Neural crest cell (in vitro differentiated cells): Measurements from ENCODE around the gene ICA1. TPM values are rescaled to one million over a fixed set of nuclear protein-coding genes. Genes with fewer than 3 reads are reported as not detected.

ENCODE experiments used
- DNase-seq: peaks from one replicate; pipeline ENCODE4 v3.0.0; 2021; ENCODE audit warnings: low read depth, mixed read lengths, low spot score
- H3K27ac Mint-ChIP-seq: one replicate; pipeline ENCODE4 v1.8.0; 2021; ENCODE audit warnings: mild to moderate bottlenecking, mixed read lengths; ENCODE audit not compliant: unreplicated experiment
- H3K27me3 Mint-ChIP-seq: 2 replicates; pipeline ENCODE4 v1.8.0; 2021; ENCODE audit warnings: low read depth, mild to moderate bottlenecking, mixed read lengths
- H3K36me3 Mint-ChIP-seq: 2 replicates; pipeline ENCODE4 v1.8.0; 2021; ENCODE audit warnings: low read depth, mild to moderate bottlenecking, mixed read lengths
- H3K4me1 Mint-ChIP-seq: 2 replicates; pipeline ENCODE4 v1.8.0; 2021; ENCODE audit warnings: mixed read lengths
- H3K4me3 Mint-ChIP-seq: one replicate; pipeline ENCODE4 v1.8.0; 2021; ENCODE audit warnings: mild to moderate bottlenecking, mixed read lengths
- H3K9me3 Mint-ChIP-seq: 2 replicates; pipeline ENCODE4 v1.8.0; 2021; ENCODE audit warnings: mixed read lengths
- total RNA-seq: library from RNA; stranded (reverse); gene quantifications from 2 replicates; pipeline ENCODE4 v1.2.1, GENCODE V29; 2021
- TF ChIP-seq, protein P1 (sequence below): fragments of 200-600 bp; sonication (generic); conservative IDR thresholded peaks from 2 replicates; pipeline ENCODE4 v1.5.0; 2021; ENCODE audit warnings: antibody characterized with exemption, mild to moderate bottlenecking

The ICA1 gene
- total RNA-seq, 1 donor from 2014 or later, result 4.2 TPM

GRCh38 chr7:8130663-8131062 is 131.3 kb downstream of the ICA1 start:
- Mint-ChIP-seq H3K4me1 (no peaks in the 10 kb centered on the region), H3K9me3 (no peaks in the 10 kb centered on the region), H3K27me3 (no peaks in the 10 kb centered on the region), H3K27ac (no peak overlapping the region), H3K4me3 (no peak overlapping the region), H3K36me3 (no peaks in the 10 kb centered on the region)
- TF ChIP-seq, protein P1, sequence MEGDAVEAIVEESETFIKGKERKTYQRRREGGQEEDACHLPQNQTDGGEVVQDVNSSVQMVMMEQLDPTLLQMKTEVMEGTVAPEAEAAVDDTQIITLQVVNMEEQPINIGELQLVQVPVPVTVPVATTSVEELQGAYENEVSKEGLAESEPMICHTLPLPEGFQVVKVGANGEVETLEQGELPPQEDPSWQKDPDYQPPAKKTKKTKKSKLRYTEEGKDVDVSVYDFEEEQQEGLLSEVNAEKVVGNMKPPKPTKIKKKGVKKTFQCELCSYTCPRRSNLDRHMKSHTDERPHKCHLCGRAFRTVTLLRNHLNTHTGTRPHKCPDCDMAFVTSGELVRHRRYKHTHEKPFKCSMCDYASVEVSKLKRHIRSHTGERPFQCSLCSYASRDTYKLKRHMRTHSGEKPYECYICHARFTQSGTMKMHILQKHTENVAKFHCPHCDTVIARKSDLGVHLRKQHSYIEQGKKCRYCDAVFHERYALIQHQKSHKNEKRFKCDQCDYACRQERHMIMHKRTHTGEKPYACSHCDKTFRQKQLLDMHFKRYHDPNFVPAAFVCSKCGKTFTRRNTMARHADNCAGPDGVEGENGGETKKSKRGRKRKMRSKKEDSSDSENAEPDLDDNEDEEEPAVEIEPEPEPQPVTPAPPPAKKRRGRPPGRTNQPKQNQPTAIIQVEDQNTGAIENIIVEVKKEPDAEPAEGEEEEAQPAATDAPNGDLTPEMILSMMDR, result no peak
- no peak for DNase-seq

- Mint-ChIP-seq H3K9me3 (peaks cover 4% of the 10 kb centered on the region), H3K27ac (no peak overlapping the region), H3K4me3 (no peak overlapping the region), H3K4me1 (no peaks in the 10 kb centered on the region), H3K27me3 (no peaks in the 10 kb centered on the region), H3K36me3 (no peaks in the 10 kb centered on the region)
- no peak for DNase-seq
- TF ChIP-seq, protein P1, result no peak
Observed at GRCh38 chr7:8129318-8129659, 132.7 kb downstream of the ICA1 start.

DNA sequence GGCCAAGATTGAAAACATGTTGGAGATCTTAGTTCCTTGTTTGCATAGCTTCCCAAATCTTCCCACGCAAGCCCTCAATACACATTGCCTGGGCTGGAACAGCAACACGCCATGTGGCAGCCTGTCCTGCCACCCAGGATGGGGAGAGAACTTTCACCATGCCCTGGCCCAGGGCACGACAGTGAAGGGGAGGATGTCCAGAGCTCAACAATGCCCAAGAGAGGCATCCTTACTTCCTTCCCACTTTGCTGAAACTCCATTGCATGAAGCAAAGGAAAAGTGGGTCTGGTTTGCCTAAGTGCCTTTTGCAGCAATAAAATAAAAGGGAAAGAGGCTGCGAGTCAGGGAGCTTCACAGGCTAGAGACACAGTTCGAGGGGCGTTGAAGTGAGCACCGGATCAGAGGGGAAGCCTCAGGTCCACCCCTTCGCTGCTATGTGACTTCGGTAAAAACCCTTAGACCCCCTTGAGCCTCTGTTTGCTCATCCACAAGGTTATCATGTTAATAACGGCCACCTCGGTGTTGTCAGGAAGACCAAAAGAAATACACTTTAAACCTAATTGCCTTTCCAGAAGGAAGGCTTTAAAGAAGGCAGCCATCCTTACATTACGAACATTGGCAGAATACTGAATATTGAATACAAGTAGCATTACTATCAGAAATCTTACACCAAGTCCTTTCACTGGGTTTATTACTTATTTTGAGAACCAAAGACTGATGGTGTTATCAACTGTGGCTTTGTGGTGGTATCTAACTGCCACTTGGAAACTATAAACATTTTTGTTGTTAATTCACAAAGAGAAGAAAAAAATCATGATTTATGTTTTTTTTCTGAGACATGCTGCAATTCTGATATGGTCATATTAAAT is 133.3 kb downstream of the ICA1 start:
- TF ChIP-seq, protein P1, result no peak
- DNase-seq, result no peak
- Mint-ChIP-seq H3K27ac (no peak overlapping the region), H3K9me3 (peaks cover 4% of the 10 kb centered on the region), H3K4me3 (no peak overlapping the region), H3K4me1 (no peaks in the 10 kb centered on the region), H3K27me3 (no peaks in the 10 kb centered on the region), H3K36me3 (no peaks in the 10 kb centered on the region)

DNA sequence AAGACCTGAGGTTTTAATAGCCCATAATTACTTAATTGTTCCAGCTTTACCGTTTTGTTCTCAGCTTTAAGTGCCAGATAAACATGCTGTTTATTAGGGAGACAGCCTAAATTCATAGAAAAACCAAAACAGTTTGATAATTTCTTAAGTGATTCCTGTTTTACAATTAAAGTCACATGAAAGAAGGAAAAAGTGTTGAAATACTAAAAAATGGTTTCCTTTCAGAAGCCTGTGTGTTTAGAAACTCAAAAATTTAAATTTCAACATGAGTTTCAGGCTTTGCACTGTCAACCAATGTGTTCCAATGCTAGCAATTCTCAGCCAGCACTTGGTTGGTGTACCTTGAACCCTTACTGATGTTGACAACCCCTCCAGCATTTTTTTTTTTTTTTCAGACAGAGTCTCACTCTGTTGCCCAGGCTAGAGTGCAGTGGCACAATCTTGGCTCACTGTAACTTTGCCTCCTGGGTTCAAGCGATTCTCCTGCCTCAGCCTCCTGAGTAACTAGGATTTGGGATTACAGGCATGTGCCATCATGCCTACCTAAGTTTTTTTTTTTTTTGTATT is 135.3 kb downstream of the ICA1 start:
- TF ChIP-seq, protein P1, result no peak
- no peaks in the 10 kb centered on the region for H3K4me1 Mint-ChIP-seq
- no peak overlapping the region for H3K4me3 Mint-ChIP-seq
- DNase-seq, result no peak
- no peaks in the 10 kb centered on the region for H3K36me3 Mint-ChIP-seq
- peaks cover 4% of the 10 kb centered on the region for H3K9me3 Mint-ChIP-seq
- H3K27ac Mint-ChIP-seq, result no peak overlapping the region
- no peaks in the 10 kb centered on the region for H3K27me3 Mint-ChIP-seq

DNA sequence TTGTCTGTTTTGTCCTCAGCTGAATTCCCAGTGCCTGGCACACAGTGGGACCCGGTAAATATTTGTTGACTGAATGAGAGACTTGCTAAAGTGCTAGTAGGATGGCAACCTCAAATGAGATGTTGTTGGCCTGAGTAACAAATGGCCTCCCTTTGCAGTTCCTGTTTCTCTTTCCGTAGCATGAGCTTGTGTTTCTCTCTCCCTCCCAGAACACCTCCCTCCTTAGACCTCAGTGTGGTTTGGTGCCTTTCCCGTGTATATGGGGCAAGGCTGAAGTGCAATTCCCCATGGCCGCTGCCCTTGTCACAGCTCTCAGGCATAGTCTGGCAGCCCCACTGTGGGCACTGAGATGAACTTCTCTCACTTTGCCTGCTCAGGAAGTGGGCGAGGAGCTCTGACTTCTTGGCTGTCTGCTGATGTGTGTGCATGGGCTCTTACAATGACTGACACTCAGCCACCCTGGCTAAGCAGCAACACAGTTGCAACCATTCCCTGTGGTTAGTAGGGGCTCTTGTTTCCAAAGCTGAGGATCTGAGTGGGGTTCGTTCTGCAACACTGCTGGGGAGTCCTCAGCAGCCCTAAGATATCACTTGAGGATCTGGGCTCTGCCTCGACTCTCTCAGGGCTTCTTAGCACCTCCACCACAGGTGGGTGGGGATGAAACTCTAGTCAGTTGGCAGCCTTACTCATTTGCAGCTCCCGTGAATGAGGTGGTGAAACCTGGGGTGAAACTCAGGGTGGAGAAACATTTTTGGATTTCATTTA is 136.1 kb downstream of the ICA1 start:
- H3K4me1 Mint-ChIP-seq, result no peaks in the 10 kb centered on the region
- H3K36me3 Mint-ChIP-seq, result no peaks in the 10 kb centered on the region
- no peak overlapping the region for H3K27ac Mint-ChIP-seq
- TF ChIP-seq, protein P1, result no peak
- H3K4me3 Mint-ChIP-seq, result no peak overlapping the region
- H3K27me3 Mint-ChIP-seq, result no peaks in the 10 kb centered on the region
- DNase-seq, result no peak
- H3K9me3 Mint-ChIP-seq, result peaks cover 4% of the 10 kb centered on the region
